GF-D8 (cell line): ENCODE measurements around the gene CHD6.
A peak's percentile ranks its signal among the peaks of the same experiment; 100 is the strongest.

Experiments
- DNase-seq: peaks from one replicate; lab custom pipeline; 2025; lab: John Stamatoyannopoulos, UW

CHD6 gene

GRCh38 chr20:41469868-41470267 lies 148.3 kb downstream of the CHD6 start:
- no peak for DNase-seq

GRCh38 chr20:41468994-41469600 lies 149.1 kb downstream of the CHD6 start:
- DNase-seq: no peak

GRCh38 chr20:41467690-41468089 lies 150.5 kb downstream of the CHD6 start:
- DNase-seq: no peak

- DNase-seq: no peak
Measured at GRCh38 chr20:41467220-41467619, 151.0 kb downstream of the CHD6 start.

GRCh38 chr20:41463567-41463966 lies 154.6 kb downstream of the CHD6 start:
- DNase-seq: no peak

- no peak for DNase-seq
Measured at GRCh38 chr20:41462372-41463161, 155.6 kb downstream of the CHD6 start.

GRCh38 chr20:41458761-41459160 lies 159.4 kb downstream of the CHD6 start:
- no peak for DNase-seq

- DNase-seq: no peak
Measured at GRCh38 chr20:41457173-41457857, 160.9 kb downstream of the CHD6 start.

- no peak for DNase-seq
Measured at GRCh38 chr20:41456351-41456750, 161.8 kb downstream of the CHD6 start.

GRCh38 chr20:41454250-41454649 lies 163.9 kb downstream of the CHD6 start:
- no peak for DNase-seq

- DNase-seq: no peak
Measured at GRCh38 chr20:41453010-41453950, 164.9 kb downstream of the CHD6 start.

GRCh38 chr20:41452226-41452625 lies 166.0 kb downstream of the CHD6 start:
- no peak for DNase-seq

GRCh38 chr20:41447006-41447405 lies 171.2 kb downstream of the CHD6 start:
- DNase-seq: no peak

- DNase-seq: no peak
Measured at GRCh38 chr20:41446456-41446855, 171.7 kb downstream of the CHD6 start.

GRCh38 chr20:41444821-41445220 lies 173.4 kb downstream of the CHD6 start:
- DNase-seq: no peak

GRCh38 chr20:41443691-41444090 lies 174.5 kb downstream of the CHD6 start:
- DNase-seq: no peak

GRCh38 chr20:41440882-41441281 lies 177.3 kb downstream of the CHD6 start:
- no peak for DNase-seq

GRCh38 chr20:41437836-41438235 lies 180.3 kb downstream of the CHD6 start:
- no peak for DNase-seq

- DNase-seq: peak; percentile 56
Measured at GRCh38 chr20:41436679-41437078, 181.5 kb downstream of the CHD6 start.

GRCh38 chr20:41433203-41433602 lies 185.0 kb downstream of the CHD6 start:
- no peak for DNase-seq

GRCh38 chr20:41432746-41433145 lies 185.4 kb downstream of the CHD6 start:
- no peak for DNase-seq

GRCh38 chr20:41428285-41428684 lies 189.9 kb downstream of the CHD6 start:
- no peak for DNase-seq
